ENCODE results near the gene TMBIM4.
"Not testable (repeated sequence)": the region's sequence is repeated elsewhere in the genome, so short reads cannot be mapped to it uniquely, and the experiment has no call there.

Gene TMBIM4

DNA sequence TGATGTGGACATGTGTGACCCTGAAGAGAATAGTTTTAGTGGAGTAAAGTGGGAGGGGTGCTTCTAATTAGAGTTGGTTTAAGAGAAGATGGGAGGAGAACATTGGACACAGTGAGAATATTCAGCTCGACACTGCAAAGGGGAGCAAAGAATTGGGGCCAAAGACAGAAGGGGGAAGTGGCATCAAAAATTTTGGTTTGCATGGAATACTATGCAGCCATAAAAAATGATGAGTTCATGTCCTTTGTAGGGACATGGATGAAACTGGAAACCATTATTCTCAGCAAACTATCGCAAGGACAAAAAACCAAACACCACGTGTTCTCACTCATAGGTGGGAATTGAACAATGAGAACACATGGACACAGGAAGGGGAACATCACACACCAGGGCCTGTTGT is 15.0 kb upstream of the TMBIM4 start:
- WGBS, 2 experiments = 93 to 95% methylated on average over 1 to 2 of the region's 3 CpGs
- H3K27me3 ChIP-seq (ENCODE audit: control insufficient read depth, insufficient read depth, low read length, poor library complexity, severe bottlenecking) = peaks cover 33% of the 10 kb centered on the region
- not testable (repeated sequence) for H3K9me3 ChIP-seq (ENCODE audit: control insufficient read depth, low read length); H3K36me3 ChIP-seq (ENCODE audit: control insufficient read depth, insufficient read depth, low read length); H3K27ac ChIP-seq (ENCODE audit: insufficient read depth, low read depth, low read length, poor library complexity, severe bottlenecking); H3K4me3 ChIP-seq (ENCODE audit: insufficient read depth, low read depth, low read length); H3K4me1 ChIP-seq (ENCODE audit: control insufficient read depth, insufficient read depth, low read length)

DNA sequence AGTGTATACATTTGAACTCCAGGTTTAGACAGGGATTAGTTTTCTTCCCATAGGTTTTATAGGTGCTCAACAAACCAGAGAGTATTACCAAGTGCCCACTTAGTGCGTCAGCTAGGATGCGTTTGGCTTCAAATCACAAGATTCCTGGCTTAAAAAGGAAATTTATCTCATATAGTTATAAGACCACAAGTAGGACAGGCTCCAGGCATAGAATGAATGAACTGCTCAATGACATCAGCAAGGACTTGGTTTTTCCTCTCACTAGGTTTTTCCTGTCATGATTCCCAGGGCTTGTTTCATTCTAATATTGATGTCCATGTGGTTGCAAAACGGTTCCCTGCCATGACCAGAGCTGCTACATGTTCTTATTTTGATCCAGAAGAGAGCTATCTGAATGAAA is 13.2 kb upstream of the TMBIM4 start:
- Histone ChIP-seq H3K4me1 (ENCODE audit: control insufficient read depth, insufficient read depth, low read length) (no peaks in the 10 kb centered on the region), H3K36me3 (ENCODE audit: control insufficient read depth, insufficient read depth, low read length) (no peaks in the 10 kb centered on the region)
- WGBS, 2 experiments = 97 to 98% methylated on average over 3 of the region's 3 CpGs

DNA sequence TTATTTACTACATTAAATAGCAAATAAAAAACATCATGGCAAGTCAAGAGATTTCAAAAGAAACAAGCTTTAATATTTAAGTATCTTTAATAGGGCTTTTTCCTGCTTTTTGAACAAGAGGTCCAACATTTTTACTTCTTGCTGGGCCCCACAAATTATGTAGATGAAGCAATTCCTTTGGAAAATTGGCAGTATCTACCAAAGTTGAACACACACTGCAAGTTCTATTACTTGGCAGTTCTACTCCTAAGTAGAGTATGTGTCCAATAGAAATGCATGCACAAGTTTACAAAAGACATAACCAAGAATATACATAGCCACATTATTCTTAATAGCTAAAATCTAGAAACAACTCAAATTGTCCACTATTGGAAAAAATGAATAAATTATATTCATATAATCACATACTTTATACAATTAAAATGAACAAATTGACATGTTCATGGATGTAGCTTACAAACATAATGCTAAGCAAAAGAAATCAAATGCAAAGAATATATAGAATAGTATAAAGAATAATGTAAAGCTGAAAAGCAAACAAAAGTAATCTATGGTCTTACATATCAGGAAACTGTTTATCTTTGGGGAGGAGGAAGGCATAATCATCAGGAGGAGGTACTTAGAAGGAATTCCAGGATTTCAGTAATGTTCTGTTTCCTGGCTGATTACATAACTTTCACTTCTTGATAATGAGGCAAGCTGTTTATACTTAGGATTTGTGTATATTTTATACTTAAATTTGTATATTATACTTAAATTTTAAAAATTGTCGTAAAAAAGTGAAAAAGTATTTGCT is 6.5 kb upstream of the TMBIM4 start:
- Histone ChIP-seq H3K4me1 (ENCODE audit: control insufficient read depth, insufficient read depth, low read length) (no peaks in the 10 kb centered on the region), H3K27me3 (ENCODE audit: control insufficient read depth, insufficient read depth, low read length, poor library complexity, severe bottlenecking) (no peaks in the 10 kb centered on the region), H3K9me3 (ENCODE audit: control insufficient read depth, low read length) (no peaks in the 10 kb centered on the region), H3K4me3 (ENCODE audit: insufficient read depth, low read depth, low read length) (no peak overlapping the region), H3K27ac (ENCODE audit: insufficient read depth, low read depth, low read length, poor library complexity, severe bottlenecking) (no peak overlapping the region), H3K36me3 (ENCODE audit: control insufficient read depth, insufficient read depth, low read length) (no peaks in the 10 kb centered on the region)
- WGBS, 2 experiments = no CpG with 5 or more reads among the region's 1 CpG

More for the DNA sequence above, 13.2 kb upstream of the TMBIM4 start:
- no peak overlapping the region for H3K4me3 ChIP-seq (ENCODE audit: insufficient read depth, low read depth, low read length)
- H3K27me3 ChIP-seq (ENCODE audit: control insufficient read depth, insufficient read depth, low read length, poor library complexity, severe bottlenecking) = peaks cover 14% of the 10 kb centered on the region
- no peaks in the 10 kb centered on the region for H3K9me3 ChIP-seq (ENCODE audit: control insufficient read depth, low read length)
- H3K27ac ChIP-seq (ENCODE audit: insufficient read depth, low read depth, low read length, poor library complexity, severe bottlenecking) = no peak overlapping the region

DNA sequence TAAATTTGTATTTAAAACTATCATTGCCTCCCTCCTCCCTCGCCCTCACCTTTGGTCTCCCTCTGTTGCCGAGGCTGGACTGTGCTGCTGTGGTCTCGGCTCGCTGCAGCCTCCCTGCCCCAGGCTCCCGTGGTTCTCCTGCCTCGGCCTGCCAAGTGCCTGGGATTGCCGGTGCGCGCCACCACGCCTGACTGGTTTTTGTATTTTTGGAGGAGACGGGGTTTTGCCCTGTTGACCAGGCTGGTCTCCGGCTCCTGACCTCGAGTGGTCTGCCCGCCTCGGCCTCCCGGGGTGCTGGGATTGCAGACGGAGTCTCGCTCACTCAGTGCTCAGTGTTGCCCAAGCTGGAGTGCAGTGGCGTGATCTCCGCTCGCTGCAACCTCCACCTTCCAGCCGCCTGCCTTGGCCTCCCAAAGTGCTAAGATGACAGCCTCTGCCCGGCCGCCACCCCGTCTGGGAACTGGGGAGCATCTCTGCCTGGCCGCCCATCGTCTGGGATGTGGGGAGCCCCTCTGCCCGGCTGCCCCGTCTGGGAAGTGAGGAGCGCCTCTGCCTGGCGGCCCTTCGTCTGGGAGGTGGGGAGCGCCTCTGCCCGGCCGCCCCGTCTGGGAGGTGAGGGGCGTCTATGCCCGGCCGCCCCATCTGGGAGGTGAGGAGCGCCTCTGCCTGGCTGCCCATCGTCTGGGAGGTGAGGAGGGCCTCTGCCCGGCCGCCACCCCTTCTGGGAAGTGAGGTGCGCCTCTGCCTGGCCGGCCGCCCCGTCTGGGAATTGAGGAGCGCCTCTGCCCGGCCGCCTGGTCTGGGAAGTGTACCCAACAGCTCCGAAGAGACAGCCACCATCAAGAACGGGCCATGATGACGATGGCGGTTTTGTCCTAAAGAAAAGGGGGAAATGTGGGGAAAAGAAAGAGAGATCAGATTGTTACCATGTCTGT is 4.9 kb upstream of the TMBIM4 start:
- not testable (repeated sequence) for H3K9me3 ChIP-seq (ENCODE audit: control insufficient read depth, low read length); H3K27me3 ChIP-seq (ENCODE audit: control insufficient read depth, insufficient read depth, low read length, poor library complexity, severe bottlenecking); H3K36me3 ChIP-seq (ENCODE audit: control insufficient read depth, insufficient read depth, low read length); H3K27ac ChIP-seq (ENCODE audit: insufficient read depth, low read depth, low read length, poor library complexity, severe bottlenecking); H3K4me1 ChIP-seq (ENCODE audit: control insufficient read depth, insufficient read depth, low read length); H3K4me3 ChIP-seq (ENCODE audit: insufficient read depth, low read depth, low read length)
- 94% methylated on average over 54 of the region's 54 CpGs for WGBS, 2 experiments

DNA sequence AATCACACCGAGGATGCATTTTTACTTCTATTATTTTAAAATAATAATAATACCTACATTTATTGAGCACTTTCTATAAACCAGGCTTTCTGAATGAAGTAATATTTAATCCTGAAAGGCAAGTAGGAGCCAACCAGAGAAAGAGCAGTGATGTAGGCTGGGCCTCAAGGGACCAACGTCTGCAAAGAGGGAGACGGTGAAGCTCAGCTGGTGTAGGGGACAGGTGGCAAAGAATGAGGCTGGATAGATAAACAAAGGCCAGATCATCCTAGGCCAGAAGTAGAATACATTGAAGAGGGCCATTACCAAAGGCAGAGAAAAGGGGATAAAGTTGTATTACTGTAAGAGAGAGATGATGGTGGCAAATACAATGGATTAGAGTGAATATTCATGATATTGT is 810 bp upstream of the TMBIM4 start:
- Histone ChIP-seq H3K36me3 (ENCODE audit: control insufficient read depth, insufficient read depth, low read length) (no peaks in the 10 kb centered on the region), H3K27ac (ENCODE audit: insufficient read depth, low read depth, low read length, poor library complexity, severe bottlenecking) (no peak overlapping the region), H3K4me3 (ENCODE audit: insufficient read depth, low read depth, low read length) (no peak overlapping the region), H3K4me1 (ENCODE audit: control insufficient read depth, insufficient read depth, low read length) (no peaks in the 10 kb centered on the region), H3K9me3 (ENCODE audit: control insufficient read depth, low read length) (no peaks in the 10 kb centered on the region), H3K27me3 (ENCODE audit: control insufficient read depth, insufficient read depth, low read length, poor library complexity, severe bottlenecking) (no peaks in the 10 kb centered on the region)
- WGBS, 2 experiments = 91 to 97% methylated on average over 2 of the region's 3 CpGs

DNA sequence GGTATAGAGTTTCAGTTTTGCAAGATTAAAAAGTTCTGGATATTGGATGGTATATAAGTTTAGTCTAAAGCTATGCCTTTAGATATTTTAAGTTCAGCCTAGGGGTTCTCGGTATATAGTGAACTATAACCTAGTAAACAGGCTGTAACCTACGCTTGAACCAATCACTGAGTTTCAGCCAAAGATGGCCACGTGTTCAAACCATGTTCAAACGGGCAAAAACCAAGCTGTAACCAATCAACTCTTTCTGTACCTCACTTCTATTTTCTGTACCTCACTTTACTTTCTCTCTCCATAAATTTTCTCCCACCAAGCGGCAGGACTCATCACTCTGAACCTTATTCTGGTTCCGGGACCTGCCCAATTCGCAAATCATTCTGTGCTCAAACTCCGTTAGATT is 1.4 kb downstream of the TMBIM4 start:
- H3K9me3 ChIP-seq (ENCODE audit: control insufficient read depth, low read length) = peaks cover 4% of the 10 kb centered on the region
- H3K4me3 ChIP-seq (ENCODE audit: insufficient read depth, low read depth, low read length) = peak overlapping the region; percentile 51
- H3K27me3 ChIP-seq (ENCODE audit: control insufficient read depth, insufficient read depth, low read length, poor library complexity, severe bottlenecking) = no peaks in the 10 kb centered on the region
- WGBS, 2 experiments = 90 to 94% methylated on average over 8 of the region's 8 CpGs
- H3K36me3 ChIP-seq (ENCODE audit: control insufficient read depth, insufficient read depth, low read length) = no peaks in the 10 kb centered on the region
- H3K4me1 ChIP-seq (ENCODE audit: control insufficient read depth, insufficient read depth, low read length) = no peaks in the 10 kb centered on the region
- H3K27ac ChIP-seq (ENCODE audit: insufficient read depth, low read depth, low read length, poor library complexity, severe bottlenecking) = no peak overlapping the region

DNA sequence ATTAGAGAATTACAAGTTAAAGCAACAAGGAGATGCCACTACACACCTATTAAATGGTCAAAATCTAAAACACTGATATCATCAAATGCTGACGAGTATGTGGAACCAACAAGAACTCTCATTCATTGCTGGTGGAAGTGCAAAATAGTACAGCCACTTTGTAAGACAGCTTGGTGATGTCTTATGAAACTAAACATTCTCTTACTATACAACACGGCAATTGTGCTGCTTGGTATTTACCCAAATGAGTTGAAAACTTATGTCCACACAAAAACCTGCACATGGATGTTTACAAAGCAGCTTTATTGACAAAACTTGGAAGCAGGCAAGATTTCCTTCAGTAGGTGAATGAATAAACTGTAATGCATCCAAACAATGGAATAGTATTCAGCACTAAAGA is 3.2 kb downstream of the TMBIM4 start:
- WGBS, 2 experiments = 93 to 94% methylated on average over 2 of the region's 2 CpGs
- Histone ChIP-seq H3K4me1 (ENCODE audit: control insufficient read depth, insufficient read depth, low read length) (no peaks in the 10 kb centered on the region), H3K27me3 (ENCODE audit: control insufficient read depth, insufficient read depth, low read length, poor library complexity, severe bottlenecking) (no peaks in the 10 kb centered on the region), H3K27ac (ENCODE audit: insufficient read depth, low read depth, low read length, poor library complexity, severe bottlenecking) (no peak overlapping the region), H3K9me3 (ENCODE audit: control insufficient read depth, low read length) (peaks cover 4% of the 10 kb centered on the region), H3K4me3 (ENCODE audit: insufficient read depth, low read depth, low read length) (no peak overlapping the region), H3K36me3 (ENCODE audit: control insufficient read depth, insufficient read depth, low read length) (no peaks in the 10 kb centered on the region)

DNA sequence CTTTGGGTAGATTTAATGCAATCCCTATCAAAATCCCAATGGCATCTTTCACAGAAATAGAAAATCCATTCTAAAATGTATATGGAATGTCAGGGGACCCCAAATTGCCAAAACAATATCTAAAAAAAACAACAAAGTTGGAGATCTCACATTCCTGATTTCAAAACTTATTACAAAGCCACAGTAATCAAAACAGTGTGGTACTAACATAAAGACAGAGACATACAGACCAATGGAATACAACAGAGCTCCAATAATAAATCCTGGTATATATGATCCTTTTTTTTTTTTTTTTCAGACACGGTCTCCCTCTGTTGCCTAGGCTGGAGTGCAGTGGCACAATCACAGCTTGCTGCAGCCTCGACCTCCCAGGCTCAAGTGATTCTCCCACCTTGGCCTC is 4.7 kb downstream of the TMBIM4 start:
- Histone ChIP-seq H3K4me3 (ENCODE audit: insufficient read depth, low read depth, low read length) (no peak overlapping the region), H3K27ac (ENCODE audit: insufficient read depth, low read depth, low read length, poor library complexity, severe bottlenecking) (no peak overlapping the region), H3K4me1 (ENCODE audit: control insufficient read depth, insufficient read depth, low read length) (no peaks in the 10 kb centered on the region), H3K9me3 (ENCODE audit: control insufficient read depth, low read length) (peaks cover 4% of the 10 kb centered on the region), H3K36me3 (ENCODE audit: control insufficient read depth, insufficient read depth, low read length) (no peaks in the 10 kb centered on the region), H3K27me3 (ENCODE audit: control insufficient read depth, insufficient read depth, low read length, poor library complexity, severe bottlenecking) (no peaks in the 10 kb centered on the region)
- WGBS, 2 experiments = 83 to 96% methylated on average over 2 of the region's 2 CpGs

DNA sequence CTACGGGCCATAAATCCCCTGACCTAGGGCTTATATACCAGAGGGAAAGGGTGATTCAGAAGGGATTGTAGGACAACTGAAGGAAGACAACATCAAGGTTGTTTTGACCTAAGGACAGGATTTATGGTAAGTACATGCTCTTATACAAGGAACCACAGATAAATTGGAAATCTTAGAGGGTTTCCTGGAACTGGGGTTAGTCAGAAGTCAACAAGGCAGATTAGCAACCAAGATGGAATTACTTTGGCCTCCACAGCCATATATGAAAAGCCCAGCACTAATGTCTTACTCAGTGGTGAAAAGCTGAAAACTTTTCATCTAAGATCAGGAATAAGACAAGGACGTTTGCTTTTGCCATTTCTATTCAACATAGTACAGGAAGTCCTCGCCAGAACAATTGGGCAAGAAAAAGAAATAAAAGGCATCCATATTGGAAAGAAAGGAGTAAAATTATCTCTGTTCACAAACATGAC is 5.4 kb downstream of the TMBIM4 start:
- Histone ChIP-seq H3K27me3 (ENCODE audit: control insufficient read depth, insufficient read depth, low read length, poor library complexity, severe bottlenecking) (no peaks in the 10 kb centered on the region), H3K27ac (ENCODE audit: insufficient read depth, low read depth, low read length, poor library complexity, severe bottlenecking) (no peak overlapping the region), H3K4me1 (ENCODE audit: control insufficient read depth, insufficient read depth, low read length) (no peaks in the 10 kb centered on the region), H3K36me3 (ENCODE audit: control insufficient read depth, insufficient read depth, low read length) (no peaks in the 10 kb centered on the region), H3K9me3 (ENCODE audit: control insufficient read depth, low read length) (peaks cover 4% of the 10 kb centered on the region), H3K4me3 (ENCODE audit: insufficient read depth, low read depth, low read length) (no peak overlapping the region)
- 94 to 96% methylated on average over 2 to 3 of the region's 3 CpGs for whole genome bisulfite sequencing, 2 experiments

DNA sequence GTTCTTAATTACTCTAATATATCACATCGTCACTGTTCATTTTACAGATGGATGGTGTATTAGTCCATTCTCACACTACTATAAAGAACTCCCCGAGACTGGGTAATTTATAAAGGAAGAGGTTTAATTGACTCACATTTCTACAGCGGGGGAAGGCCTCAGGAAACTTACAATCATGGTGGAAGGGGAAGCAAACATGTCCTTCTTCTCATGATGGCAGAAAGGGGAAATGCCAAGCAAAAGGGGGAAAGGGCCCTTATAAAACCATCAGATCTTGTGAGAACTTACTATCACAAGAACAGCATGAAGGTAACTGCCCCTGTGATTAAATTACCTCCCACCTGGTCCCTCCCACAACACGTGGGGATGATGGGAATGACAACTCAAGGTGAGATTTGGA is 6.5 kb downstream of the TMBIM4 start:
- H3K27me3 ChIP-seq (ENCODE audit: control insufficient read depth, insufficient read depth, low read length, poor library complexity, severe bottlenecking) = no peaks in the 10 kb centered on the region
- peaks cover 4% of the 10 kb centered on the region for H3K9me3 ChIP-seq (ENCODE audit: control insufficient read depth, low read length)
- no peak overlapping the region for H3K27ac ChIP-seq (ENCODE audit: insufficient read depth, low read depth, low read length, poor library complexity, severe bottlenecking)
- H3K4me1 ChIP-seq (ENCODE audit: control insufficient read depth, insufficient read depth, low read length) = no peaks in the 10 kb centered on the region
- H3K4me3 ChIP-seq (ENCODE audit: insufficient read depth, low read depth, low read length) = no peak overlapping the region
- no peaks in the 10 kb centered on the region for H3K36me3 ChIP-seq (ENCODE audit: control insufficient read depth, insufficient read depth, low read length)
- WGBS, 2 experiments = 62 to 63% methylated on average over 3 of the region's 4 CpGs

Data from ectodermal cell (in vitro differentiated cells).